T-helper 17 cell (primary cell): ENCODE measurements around the gene MEMO1. TPM values are rescaled to one million over a fixed set of nuclear protein-coding genes. Genes with fewer than 3 reads are reported as not detected.
"Not testable (repeated sequence)": the region's sequence is repeated elsewhere in the genome, so short reads cannot be mapped to it uniquely, and the experiment has no call there.

Experiments
- ATAC-seq: fragments of 150-1000 bp; cut with Tn5 transposase; 2 replicates; pipeline ENCODE4 v1.10.0; 2021; ENCODE audit warnings: mild to moderate bottlenecking, moderate library complexity
- DNase-seq, 3 donors: peaks; one replicate each; pipeline versions ENCODE4 v3.0.0 to v3.0.0-alpha.2; 2020 to 2021
- H3K9me3 ChIP-seq: one replicate; pipeline ENCODE4 v1.7.0; 2013; ENCODE audit warnings: low read length, mild to moderate bottlenecking; ENCODE audit not compliant: control insufficient read depth, poor library complexity, severe bottlenecking
- H3K27ac Mint-ChIP-seq: one replicate; pipeline ENCODE4 v1.8.0; 2022; ENCODE audit warnings: mild to moderate bottlenecking, moderate library complexity, mixed read lengths
- H3K27me3 Mint-ChIP-seq: one replicate; pipeline ENCODE4 v1.8.0; 2022; ENCODE audit warnings: mixed read lengths
- H3K36me3 Mint-ChIP-seq: one replicate; pipeline ENCODE4 v1.8.0; 2022; ENCODE audit warnings: low read depth, mixed read lengths
- H3K4me1 Mint-ChIP-seq: one replicate; pipeline ENCODE4 v1.8.0; 2022; ENCODE audit warnings: mild to moderate bottlenecking, mixed read lengths
- H3K4me3 Mint-ChIP-seq: one replicate; pipeline ENCODE4 v1.8.0; 2022; ENCODE audit warnings: mild to moderate bottlenecking, moderate library complexity, mixed read lengths
- total RNA-seq, 4 donors: library from RNA in 2 of 4; stranded (reverse) in 2 of 4; gene quantifications; one replicate each; pipeline ENCODE4 v1.2.3 and lab custom pipeline; 2022 to 2026

The MEMO1 gene
- total RNA-seq, 2 donors from 2014 or later: 41.7 to 47.5 TPM

GRCh38 chr2:31903109-31903780, 107.6 kb downstream of the MEMO1 start:
- no peaks in the 10 kb centered on the region for H3K27me3 Mint-ChIP-seq
- ATAC-seq (no peak), DNase-seq (no peak)
- peak overlapping the region; percentile 70 for H3K27ac Mint-ChIP-seq
- H3K36me3 Mint-ChIP-seq: peaks cover 15% of the 10 kb centered on the region
- no peaks in the 10 kb centered on the region for H3K9me3 ChIP-seq
- peak overlapping the region; percentile 9 for H3K4me3 Mint-ChIP-seq
- H3K4me1 Mint-ChIP-seq: peaks cover 12% of the 10 kb centered on the region

- no peak overlapping the region for H3K4me3 Mint-ChIP-seq
- no peak overlapping the region for H3K27ac Mint-ChIP-seq
- peaks cover 18% of the 10 kb centered on the region for H3K36me3 Mint-ChIP-seq
- DNase-seq (no peak), ATAC-seq (no peak)
- peaks cover 10% of the 10 kb centered on the region for H3K4me1 Mint-ChIP-seq
- no peaks in the 10 kb centered on the region for H3K27me3 Mint-ChIP-seq
- no peaks in the 10 kb centered on the region for H3K9me3 ChIP-seq
Observed at GRCh38 chr2:31901900-31902299, 108.9 kb downstream of the MEMO1 start.

GRCh38 chr2:31900156-31900555, 110.7 kb downstream of the MEMO1 start:
- not testable (repeated sequence) for H3K27ac Mint-ChIP-seq, H3K9me3 ChIP-seq, H3K27me3 Mint-ChIP-seq, H3K4me3 Mint-ChIP-seq, ATAC-seq, H3K4me1 Mint-ChIP-seq, DNase-seq
- peaks cover 13% of the 10 kb centered on the region for H3K36me3 Mint-ChIP-seq

- not testable (repeated sequence) for H3K27me3 Mint-ChIP-seq, H3K9me3 ChIP-seq, DNase-seq, H3K4me1 Mint-ChIP-seq, ATAC-seq, H3K4me3 Mint-ChIP-seq, H3K27ac Mint-ChIP-seq
- H3K36me3 Mint-ChIP-seq: peaks cover 16% of the 10 kb centered on the region
Observed at GRCh38 chr2:31898346-31898745, 112.5 kb downstream of the MEMO1 start.

GRCh38 chr2:31897340-31897739, 113.5 kb downstream of the MEMO1 start:
- H3K4me3 Mint-ChIP-seq, H3K4me1 Mint-ChIP-seq, DNase-seq, H3K9me3 ChIP-seq, H3K27me3 Mint-ChIP-seq, H3K27ac Mint-ChIP-seq, ATAC-seq: not testable (repeated sequence)
- peaks cover 14% of the 10 kb centered on the region for H3K36me3 Mint-ChIP-seq

GRCh38 chr2:31896293-31896692, 114.5 kb downstream of the MEMO1 start:
- H3K4me1 Mint-ChIP-seq: peaks cover 7% of the 10 kb centered on the region
- no peak overlapping the region for H3K4me3 Mint-ChIP-seq
- DNase-seq (no peak), ATAC-seq (no peak)
- no peaks in the 10 kb centered on the region for H3K9me3 ChIP-seq
- peaks cover 14% of the 10 kb centered on the region for H3K36me3 Mint-ChIP-seq
- no peaks in the 10 kb centered on the region for H3K27me3 Mint-ChIP-seq
- no peak overlapping the region for H3K27ac Mint-ChIP-seq

GRCh38 chr2:31894656-31895055, 116.2 kb downstream of the MEMO1 start:
- Mint-ChIP-seq H3K4me1 (peaks cover 7% of the 10 kb centered on the region), H3K4me3 (no peak overlapping the region), H3K36me3 (peaks cover 14% of the 10 kb centered on the region), H3K27me3 (no peaks in the 10 kb centered on the region), H3K27ac (no peak overlapping the region)
- DNase-seq: no peak
- H3K9me3 ChIP-seq: no peaks in the 10 kb centered on the region
- ATAC-seq: no peak

GRCh38 chr2:31893094-31893493, 117.7 kb downstream of the MEMO1 start:
- H3K4me1 Mint-ChIP-seq: peaks cover 7% of the 10 kb centered on the region
- no peaks in the 10 kb centered on the region for H3K27me3 Mint-ChIP-seq
- no peak overlapping the region for H3K4me3 Mint-ChIP-seq
- DNase-seq: no peak
- H3K9me3 ChIP-seq: no peaks in the 10 kb centered on the region
- no peak overlapping the region for H3K27ac Mint-ChIP-seq
- peaks cover 6% of the 10 kb centered on the region for H3K36me3 Mint-ChIP-seq
- ATAC-seq: no peak

- Mint-ChIP-seq H3K36me3 (peaks cover 3% of the 10 kb centered on the region), H3K27me3 (no peaks in the 10 kb centered on the region), H3K4me1 (peaks cover 6% of the 10 kb centered on the region), H3K4me3 (no peak overlapping the region), H3K27ac (no peak overlapping the region)
- DNase-seq: no peak
- no peak for ATAC-seq
- H3K9me3 ChIP-seq: no peaks in the 10 kb centered on the region
Observed at GRCh38 chr2:31889044-31889443, 121.8 kb downstream of the MEMO1 start.

GRCh38 chr2:31888550-31888949, 122.3 kb downstream of the MEMO1 start:
- DNase-seq (no peak), ATAC-seq (no peak)
- no peak overlapping the region for H3K27ac Mint-ChIP-seq
- H3K27me3 Mint-ChIP-seq: no peaks in the 10 kb centered on the region
- no peaks in the 10 kb centered on the region for H3K36me3 Mint-ChIP-seq
- H3K4me3 Mint-ChIP-seq: no peak overlapping the region
- H3K9me3 ChIP-seq: no peaks in the 10 kb centered on the region
- H3K4me1 Mint-ChIP-seq: peaks cover 3% of the 10 kb centered on the region

- Mint-ChIP-seq H3K4me3 (no peak overlapping the region), H3K27me3 (no peaks in the 10 kb centered on the region), H3K27ac (no peak overlapping the region), H3K4me1 (no peaks in the 10 kb centered on the region), H3K36me3 (no peaks in the 10 kb centered on the region)
- DNase-seq: no peak
- no peaks in the 10 kb centered on the region for H3K9me3 ChIP-seq
- ATAC-seq: no peak
Observed at GRCh38 chr2:31886700-31887099, 124.1 kb downstream of the MEMO1 start.

GRCh38 chr2:31877008-31877407, 133.8 kb downstream of the MEMO1 start:
- ATAC-seq: no peak
- no peak overlapping the region for H3K27ac Mint-ChIP-seq
- H3K9me3 ChIP-seq: no peaks in the 10 kb centered on the region
- H3K4me3 Mint-ChIP-seq: no peak overlapping the region
- peaks cover 13% of the 10 kb centered on the region for H3K36me3 Mint-ChIP-seq
- peaks cover 9% of the 10 kb centered on the region for H3K4me1 Mint-ChIP-seq
- H3K27me3 Mint-ChIP-seq: no peaks in the 10 kb centered on the region
- DNase-seq: no peak

- no peaks in the 10 kb centered on the region for H3K9me3 ChIP-seq
- Mint-ChIP-seq H3K4me1 (peaks cover 3% of the 10 kb centered on the region), H3K27me3 (no peaks in the 10 kb centered on the region), H3K27ac (no peak overlapping the region), H3K36me3 (peaks cover 6% of the 10 kb centered on the region), H3K4me3 (no peak overlapping the region)
- ATAC-seq (no peak), DNase-seq (no peak)
Observed at GRCh38 chr2:31874071-31874470, 136.7 kb downstream of the MEMO1 start.

- DNase-seq: no peak
- no peak for ATAC-seq
- H3K36me3 Mint-ChIP-seq: no peaks in the 10 kb centered on the region
- H3K9me3 ChIP-seq: no peaks in the 10 kb centered on the region
- no peaks in the 10 kb centered on the region for H3K4me1 Mint-ChIP-seq
- H3K27ac Mint-ChIP-seq: no peak overlapping the region
- no peaks in the 10 kb centered on the region for H3K27me3 Mint-ChIP-seq
- H3K4me3 Mint-ChIP-seq: no peak overlapping the region
Observed at GRCh38 chr2:31865215-31865614, 145.6 kb downstream of the MEMO1 start.
